Measurements from ENCODE around the gene PSMA6. TPM values are rescaled to one million over a fixed set of nuclear protein-coding genes. Genes with fewer than 3 reads are reported as not detected.

PSMA6 gene
- total and polyA plus RNA-seq, 2 of the 8 experiments (the other 6 are each of a cell fraction or from before 2014, with no cell fraction given) = 180 to 238 TPM

GRCh38 chr14:35305633-35306032 is 13.5 kb downstream of the PSMA6 start (continued):
- TF ChIP-seq CHD7 (IDR thresholded peaks at IDR 0.05; ENCODE audit: insufficient replicate concordance, low read length) (no peak), RFX5 (IDR thresholded peaks at IDR 0.05; ENCODE audit: borderline replicate concordance, low read depth, low read length) (no peak), POLR2AphosphoS5 (IDR thresholded peaks at IDR 0.05; ENCODE audit: low read depth, low read length) (no peak), CEBPB (IDR thresholded peaks at IDR 0.05; ENCODE audit: low read depth, low read length) (no peak), RAD21 (IDR thresholded peaks at IDR 0.05 in 1 of 2, conservative IDR thresholded peaks at IDR 0.05 in 1 of 2; ENCODE audit: low read depth in 2 of 2, low read length in 2 of 2) (no peak), POLR2A (IDR thresholded peaks at IDR 0.05; ENCODE audit: control extremely low read depth in 1 of 2, low read depth in 2 of 2, low read length in 2 of 2) (no peak), CHD2 (IDR thresholded peaks at IDR 0.05; ENCODE audit: low read length) (no peak), RBBP5 (IDR thresholded peaks at IDR 0.05; ENCODE audit: borderline replicate concordance, low read depth, low read length) (no peak), EZH2 (IDR thresholded peaks at IDR 0.05; ENCODE audit: low read depth, low read length, severe bottlenecking) (no peak)
